ENCODE data around the gene LHPP. TPM values are rescaled to one million over a fixed set of nuclear protein-coding genes. Genes with fewer than 3 reads are reported as not detected.
A peak's percentile ranks its signal among the peaks of the same experiment; 100 is the strongest.

Gene LHPP
- total RNA-seq, 1 donor from 2014 or later: 15.2 TPM

DNA sequence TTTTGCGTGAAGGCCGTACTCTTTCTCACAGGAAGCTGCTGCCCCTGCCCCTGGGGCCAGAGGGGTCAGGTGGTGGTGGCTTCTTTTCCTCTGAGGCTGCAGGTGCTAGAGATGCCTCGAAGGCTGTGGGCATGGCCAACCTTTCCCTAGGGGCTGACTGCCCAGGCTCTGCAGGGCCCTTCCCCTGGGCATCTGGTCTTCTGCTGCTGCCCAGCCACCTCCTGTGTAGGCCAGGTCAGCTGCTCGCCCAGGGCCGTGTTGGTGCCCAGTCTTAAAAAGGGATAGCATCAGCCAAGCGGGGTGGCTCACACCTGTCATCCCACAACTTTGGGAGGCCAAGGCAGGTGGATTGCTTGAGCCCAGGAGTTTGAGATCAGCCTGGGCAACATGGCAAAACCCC lies 168.2 kb downstream of the LHPP start:
- H3K4me1 Mint-ChIP-seq (ENCODE audit: low read depth): peaks cover 18% of the 10 kb centered on the region
- peaks cover 6% of the 10 kb centered on the region for H3K36me3 Mint-ChIP-seq (ENCODE audit: insufficient read depth)
- DNase-seq (ENCODE audit: low spot score, unreplicated experiment): no peak
- H3K27me3 Mint-ChIP-seq: no peaks in the 10 kb centered on the region
- no peak overlapping the region for H3K27ac Mint-ChIP-seq
- TF ChIP-seq, protein P1, sequence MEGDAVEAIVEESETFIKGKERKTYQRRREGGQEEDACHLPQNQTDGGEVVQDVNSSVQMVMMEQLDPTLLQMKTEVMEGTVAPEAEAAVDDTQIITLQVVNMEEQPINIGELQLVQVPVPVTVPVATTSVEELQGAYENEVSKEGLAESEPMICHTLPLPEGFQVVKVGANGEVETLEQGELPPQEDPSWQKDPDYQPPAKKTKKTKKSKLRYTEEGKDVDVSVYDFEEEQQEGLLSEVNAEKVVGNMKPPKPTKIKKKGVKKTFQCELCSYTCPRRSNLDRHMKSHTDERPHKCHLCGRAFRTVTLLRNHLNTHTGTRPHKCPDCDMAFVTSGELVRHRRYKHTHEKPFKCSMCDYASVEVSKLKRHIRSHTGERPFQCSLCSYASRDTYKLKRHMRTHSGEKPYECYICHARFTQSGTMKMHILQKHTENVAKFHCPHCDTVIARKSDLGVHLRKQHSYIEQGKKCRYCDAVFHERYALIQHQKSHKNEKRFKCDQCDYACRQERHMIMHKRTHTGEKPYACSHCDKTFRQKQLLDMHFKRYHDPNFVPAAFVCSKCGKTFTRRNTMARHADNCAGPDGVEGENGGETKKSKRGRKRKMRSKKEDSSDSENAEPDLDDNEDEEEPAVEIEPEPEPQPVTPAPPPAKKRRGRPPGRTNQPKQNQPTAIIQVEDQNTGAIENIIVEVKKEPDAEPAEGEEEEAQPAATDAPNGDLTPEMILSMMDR (IDR thresholded peaks at IDR 0.05; ENCODE audit: unreplicated experiment): no peak
- no peaks in the 10 kb centered on the region for H3K9me3 Mint-ChIP-seq (ENCODE audit: low read depth)
- H3K4me3 Mint-ChIP-seq (ENCODE audit: low read depth): no peak overlapping the region

DNA sequence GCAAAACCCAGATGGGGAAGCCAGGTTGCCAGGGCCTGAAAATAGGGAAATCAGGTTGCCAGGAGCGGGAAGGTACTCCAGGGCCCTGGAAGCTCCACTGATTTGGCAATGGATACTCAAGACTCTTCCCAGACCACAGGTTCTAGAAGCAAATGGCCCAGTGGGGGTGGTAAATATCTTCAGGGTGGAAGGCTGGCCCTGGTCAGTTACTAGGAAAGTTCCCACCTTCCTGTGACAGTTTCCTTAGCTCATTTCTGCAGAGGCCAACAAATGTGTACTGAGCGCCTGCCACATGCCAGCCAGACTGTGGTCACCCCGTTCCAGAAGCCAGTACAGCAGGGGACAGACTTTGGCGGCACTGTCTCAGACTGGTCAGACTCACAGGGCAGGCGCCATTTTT lies 168.9 kb downstream of the LHPP start:
- Mint-ChIP-seq H3K27ac (no peak overlapping the region), H3K36me3 (ENCODE audit: insufficient read depth) (peaks cover 8% of the 10 kb centered on the region), H3K9me3 (ENCODE audit: low read depth) (no peaks in the 10 kb centered on the region), H3K4me3 (ENCODE audit: low read depth) (no peak overlapping the region), H3K4me1 (ENCODE audit: low read depth) (peaks cover 18% of the 10 kb centered on the region), H3K27me3 (no peaks in the 10 kb centered on the region)
- TF ChIP-seq, protein P1 (IDR thresholded peaks at IDR 0.05; ENCODE audit: unreplicated experiment): no peak
- no peak for DNase-seq (ENCODE audit: low spot score, unreplicated experiment)

DNA sequence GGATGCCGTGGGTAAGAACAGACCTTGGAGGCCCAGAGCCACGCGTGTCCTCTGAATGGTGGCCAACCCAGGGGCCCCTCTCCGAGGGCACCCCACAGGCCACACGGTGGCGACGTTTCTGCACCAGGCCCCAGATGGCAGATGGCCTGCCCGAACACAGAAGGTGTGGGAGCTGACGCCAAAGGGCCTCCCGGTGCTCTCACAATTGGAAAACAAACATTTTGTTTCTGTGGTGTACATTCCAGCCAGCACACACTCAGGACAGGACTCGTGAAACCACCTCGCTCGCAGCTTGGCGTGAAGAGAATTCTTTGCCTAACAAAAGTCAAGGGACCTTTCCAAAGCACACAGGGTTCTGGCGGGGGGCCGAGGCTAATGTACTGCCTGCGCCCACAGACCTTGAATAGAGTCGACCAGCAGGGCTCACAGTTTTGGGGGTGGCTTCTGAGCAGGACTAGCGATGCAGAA lies 170.5 kb downstream of the LHPP start:
- H3K27me3 Mint-ChIP-seq: no peaks in the 10 kb centered on the region
- TF ChIP-seq, protein P1 (IDR thresholded peaks at IDR 0.05; ENCODE audit: unreplicated experiment): peak; percentile 40
- DNase-seq (ENCODE audit: low spot score, unreplicated experiment): no peak
- H3K4me3 Mint-ChIP-seq (ENCODE audit: low read depth): no peak overlapping the region
- H3K9me3 Mint-ChIP-seq (ENCODE audit: low read depth): no peaks in the 10 kb centered on the region
- no peak overlapping the region for H3K27ac Mint-ChIP-seq
- H3K4me1 Mint-ChIP-seq (ENCODE audit: low read depth): peaks cover 13% of the 10 kb centered on the region
- H3K36me3 Mint-ChIP-seq (ENCODE audit: insufficient read depth): peaks cover 8% of the 10 kb centered on the region

DNA sequence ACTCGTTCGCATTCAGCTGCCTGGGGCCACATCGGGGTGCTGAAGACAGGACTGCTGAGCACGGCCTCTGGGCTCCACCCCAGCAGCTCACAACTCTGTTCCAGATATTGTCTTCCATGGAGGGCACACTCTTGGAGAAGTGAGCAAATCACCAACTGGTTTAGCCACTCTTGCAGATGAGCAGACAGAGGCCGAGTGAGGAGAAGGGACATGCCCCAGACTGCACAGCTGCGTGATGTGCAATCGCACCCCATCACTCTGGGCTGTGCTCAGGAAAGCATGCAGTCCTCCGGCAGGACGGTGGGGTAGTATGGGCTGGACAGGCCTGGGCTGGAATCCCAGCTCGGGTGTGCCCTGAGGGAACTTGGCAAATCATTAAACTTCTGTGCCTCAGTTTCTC lies 170.9 kb downstream of the LHPP start:
- Mint-ChIP-seq H3K27ac (no peak overlapping the region), H3K4me1 (ENCODE audit: low read depth) (peaks cover 13% of the 10 kb centered on the region), H3K27me3 (no peaks in the 10 kb centered on the region), H3K4me3 (ENCODE audit: low read depth) (no peak overlapping the region), H3K36me3 (ENCODE audit: insufficient read depth) (peaks cover 8% of the 10 kb centered on the region), H3K9me3 (ENCODE audit: low read depth) (no peaks in the 10 kb centered on the region)
- TF ChIP-seq, protein P1 (IDR thresholded peaks at IDR 0.05; ENCODE audit: unreplicated experiment): no peak
- DNase-seq (ENCODE audit: low spot score, unreplicated experiment): no peak

DNA sequence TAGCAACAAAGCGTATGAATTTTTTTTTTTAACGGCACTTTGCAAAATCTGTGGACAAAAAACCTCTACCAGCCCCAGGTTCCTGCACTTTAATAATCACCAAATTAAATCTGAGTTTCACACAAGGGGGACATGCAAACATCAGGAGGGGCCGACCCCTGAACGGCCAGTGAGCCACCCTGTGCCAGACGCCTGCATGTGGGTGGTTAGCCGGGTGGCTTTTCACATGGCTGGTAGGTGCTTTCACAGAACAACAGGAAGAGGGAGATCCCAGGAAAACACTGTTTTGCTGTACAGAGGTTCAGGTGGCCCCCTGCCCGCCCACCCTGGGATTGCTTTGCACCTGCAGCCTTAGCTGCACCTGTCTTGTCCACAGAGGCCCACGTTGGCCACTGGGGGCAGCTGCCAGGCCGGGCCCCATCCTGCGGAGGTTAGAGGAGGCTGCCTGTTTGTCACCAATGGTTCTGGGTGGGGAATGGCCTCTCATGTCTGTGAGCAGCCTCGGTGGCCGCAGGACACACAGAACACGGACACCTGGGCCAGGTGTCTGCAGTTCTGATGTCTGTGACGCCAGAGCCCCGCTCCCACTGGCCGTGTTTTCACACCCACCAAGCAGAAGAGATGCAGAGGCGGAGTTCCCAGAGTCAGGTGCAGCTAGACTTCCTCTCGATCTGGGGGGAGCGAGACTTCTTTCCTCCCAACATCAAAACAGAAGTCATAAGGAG lies 174.8 kb downstream of the LHPP start:
- H3K4me3 Mint-ChIP-seq (ENCODE audit: low read depth): no peak overlapping the region
- H3K27ac Mint-ChIP-seq: no peak overlapping the region
- no peaks in the 10 kb centered on the region for H3K27me3 Mint-ChIP-seq
- H3K9me3 Mint-ChIP-seq (ENCODE audit: low read depth): no peaks in the 10 kb centered on the region
- peaks cover 11% of the 10 kb centered on the region for H3K4me1 Mint-ChIP-seq (ENCODE audit: low read depth)
- no peak for DNase-seq (ENCODE audit: low spot score, unreplicated experiment)
- H3K36me3 Mint-ChIP-seq (ENCODE audit: insufficient read depth): peaks cover 10% of the 10 kb centered on the region
- TF ChIP-seq, protein P1 (IDR thresholded peaks at IDR 0.05; ENCODE audit: unreplicated experiment): peak; percentile 24

Measured in progenitor cell of endocrine pancreas (in vitro differentiated cells).